SK-N-SH (cell line): ENCODE data around the gene SRR. TPM values are rescaled to one million over a fixed set of nuclear protein-coding genes. Genes with fewer than 3 reads are reported as not detected.

Source experiments
- CTCF ChIA-PET: fragments of 300-600, 350-600 bp; formaldehyde crosslinking; extraction: SDS; loops from one replicate; lab custom pipeline; 2021; lab: Yijun Ruan, JAX
- POLR2A ChIA-PET: fragments of 350-600 bp; sonication (Branson Sonifier 250); formaldehyde crosslinking; extraction: SDS; loops from one replicate; lab custom pipeline; 2020; ENCODE audit warnings: antibody characterized with exemption, inconsistent platforms; lab: Yijun Ruan, JAX
- DNase-seq: peaks from one replicate; pipeline ENCODE4 v3.0.0; 2012
- H2AFZ ChIP-seq: fragments of 200-600 bp; sonication (generic); 2 replicates; pipeline ENCODE4 v1.8.1; 2016; ENCODE audit warnings: antibody characterized with exemption, mild to moderate bottlenecking, low read depth
- H3F3A ChIP-seq: fragments of 200-600 bp; sonication (generic); replicated peaks from 2 replicates; pipeline ENCODE3; 2016; ENCODE audit warnings: antibody characterized with exemption, mild to moderate bottlenecking; ENCODE audit not compliant: insufficient read depth
- H3K27ac ChIP-seq, 2 experiments: fragments of 200-500 bp in 1 of 2; fragments of 200-600 bp in 1 of 2; sonication (Bioruptor generic) in 1 of 2; sonication (generic), shearing (Covaris generic) in 1 of 2; 2 replicates each; pipeline versions ENCODE4 v1.5.1 to v1.6.1; 2014 to 2016; ENCODE audit warnings: low read depth in 2 of 2, inconsistent platforms in 1 of 2, low read length in 1 of 2, mild to moderate bottlenecking in 1 of 2, mixed read lengths in 1 of 2
- H3K27me3 ChIP-seq: fragments of 200-600 bp; sonication (generic), shearing (Covaris generic); 2 replicates; pipeline ENCODE4 v1.6.1; 2016; ENCODE audit warnings: mixed run types; ENCODE audit not compliant: insufficient read depth
- H3K36me3 ChIP-seq, 2 experiments: fragments of 200-500 bp in 1 of 2; fragments of 200-600 bp in 1 of 2; sonication (Bioruptor generic) in 1 of 2; sonication (generic) in 1 of 2; replicated peaks in 1 of 2; 2 replicates each; pipeline versions ENCODE3 to v1.5.1; 2014 to 2016; ENCODE audit warnings: low read length in 1 of 2, mild to moderate bottlenecking in 1 of 2; ENCODE audit not compliant: insufficient read depth in 2 of 2, control insufficient read depth in 1 of 2
- H3K4me1 ChIP-seq, 2 experiments: fragments of 200-500 bp in 1 of 2; fragments of 200-600 bp in 1 of 2; sonication (Bioruptor generic) in 1 of 2; sonication (generic), shearing (Covaris generic) in 1 of 2; 2 replicates each; pipeline versions ENCODE4 v1.5.1 to v1.6.1; 2014 to 2016; ENCODE audit warnings: low read depth in 1 of 2, low read length in 1 of 2, mixed run types in 1 of 2; ENCODE audit not compliant: insufficient read depth in 2 of 2, control insufficient read depth in 1 of 2
- H3K4me2 ChIP-seq: fragments of 200-600 bp; sonication (generic), shearing (Covaris generic); 2 replicates; pipeline ENCODE4 v1.6.1; 2017; ENCODE audit warnings: mixed run types
- H3K4me3 ChIP-seq, 2 experiments: fragments of 200-500 bp in 1 of 2; fragments of 200-600 bp in 1 of 2; sonication (Bioruptor generic) in 1 of 2; sonication (generic), shearing (Covaris generic) in 1 of 2; 2 replicates each; pipeline versions ENCODE4 v1.5.1 to v1.8.1; 2014 to 2016; ENCODE audit warnings: low read depth in 2 of 2, inconsistent platforms in 1 of 2, low read length in 1 of 2, mild to moderate bottlenecking in 1 of 2, mixed read lengths in 1 of 2, moderate library complexity in 1 of 2
- H3K79me2 ChIP-seq: fragments of 200-600 bp; sonication (generic); 2 replicates; pipeline ENCODE4 v1.8.1; 2017; ENCODE audit warnings: mild to moderate bottlenecking; ENCODE audit not compliant: insufficient read depth
- H3K9ac ChIP-seq: fragments of 200-600 bp; sonication (generic); 2 replicates; pipeline ENCODE4 v1.6.1; 2017; ENCODE audit warnings: mixed run types
- H3K9me2 ChIP-seq: fragments of 200-600 bp; sonication (generic); 2 replicates; pipeline ENCODE4 v1.6.1; 2017; ENCODE audit warnings: mixed run types
- H3K9me3 ChIP-seq: fragments of 200-600 bp; sonication (generic); 2 replicates; pipeline ENCODE4 v1.6.1; 2017; ENCODE audit warnings: mixed run types, mild to moderate bottlenecking, moderate library complexity
- H4K20me1 ChIP-seq: fragments of 200-600 bp; sonication (generic); 2 replicates; pipeline ENCODE4 v1.6.1; 2017; ENCODE audit warnings: mild to moderate bottlenecking, mixed run types; ENCODE audit not compliant: insufficient read depth
- ELF1 ChIP-seq: IDR thresholded peaks from 2 replicates; pipeline ENCODE4 v1.4.0; 2012
- EP300 ChIP-seq, 2 experiments: IDR thresholded peaks; 2 replicates each; pipeline versions ENCODE4 v1.4.0 to v1.6.1; 2012; ENCODE audit warnings: borderline replicate concordance in 1 of 2, low read depth in 1 of 2, low read length in 1 of 2
- FOSL2 ChIP-seq: IDR thresholded peaks from 2 replicates; pipeline ENCODE4 v1.4.0; 2012; ENCODE audit warnings: low read depth, mild to moderate bottlenecking, moderate library complexity, borderline replicate concordance
- FOXM1 ChIP-seq: IDR thresholded peaks from 2 replicates; pipeline ENCODE4 v1.4.0; 2012; ENCODE audit warnings: low read depth, mild to moderate bottlenecking
- GABPA ChIP-seq: IDR thresholded peaks from 2 replicates; pipeline ENCODE4 v1.4.0; 2012; ENCODE audit warnings: low read depth, mild to moderate bottlenecking
- GATA2 ChIP-seq: sonication (generic); formaldehyde crosslinking; IDR thresholded peaks from 2 replicates; pipeline ENCODE4 v1.5.0; 2020; ENCODE audit warnings: mild to moderate bottlenecking, missing genetic modification reagents
- RAD21 ChIP-seq: IDR thresholded peaks from 2 replicates; pipeline ENCODE4 v1.6.1; 2012; ENCODE audit warnings: mild to moderate bottlenecking, low read length
- RXRA ChIP-seq: IDR thresholded peaks from 2 replicates; pipeline ENCODE4 v1.4.0; 2012; ENCODE audit warnings: low read depth, mild to moderate bottlenecking, borderline replicate concordance
- TCF12 ChIP-seq: IDR thresholded peaks from 2 replicates; pipeline ENCODE4 v1.4.0; 2012
- TEAD4 ChIP-seq: IDR thresholded peaks from 2 replicates; pipeline ENCODE4 v1.4.0; 2012; ENCODE audit warnings: mild to moderate bottlenecking, borderline replicate concordance; ENCODE audit not compliant: insufficient read depth
- WGBS: methylation state at CpG from one replicate; pipeline ENCODE4 v1.1.6; 2017; ENCODE audit warnings: low lambda C conversion rate; 5-methylcytosine and 5-hydroxymethylcytosine counted together
- polyA plus RNA-seq, 3 experiments: library from polyadenylated mRNA; depleted of rRNA; stranded (reverse); fragments of >200 nt; gene quantifications; 2 replicates each; pipeline ENCODE4 v1.2.3, GENCODE V29; 2012
- TF ChIP-seq, protein P1 (sequence below): IDR thresholded peaks from 2 replicates; pipeline ENCODE4 v1.4.0; 2012; ENCODE audit warnings: low read depth

SRR gene
- polyA plus RNA-seq, 1 of the 3 experiments (the other 2 are of a cell fraction): 18.5 TPM

DNA sequence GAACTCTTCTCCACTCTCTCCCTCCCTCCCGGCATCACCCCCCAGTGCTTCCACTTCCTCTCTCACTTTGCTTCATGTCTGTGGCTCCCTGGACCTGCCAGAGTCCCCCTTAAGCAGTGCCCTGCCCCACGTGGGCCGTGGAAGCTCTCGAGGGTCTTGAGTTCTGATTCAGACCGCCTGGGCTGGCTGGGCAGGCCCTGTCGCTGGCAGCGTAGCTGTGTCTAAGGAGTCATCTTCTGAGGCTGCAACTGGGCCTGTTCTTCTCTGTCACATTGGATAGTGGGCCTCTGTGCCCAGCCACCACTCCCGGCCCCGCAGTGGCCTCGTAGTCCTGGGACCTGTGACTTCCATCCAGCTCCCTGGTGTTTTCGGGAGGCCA is 66.5 kb downstream of the SRR start (continued):
- TF ChIP-seq GATA2 (CRISPR knock-in tag) (no peak), RXRA (no peak)

DNA sequence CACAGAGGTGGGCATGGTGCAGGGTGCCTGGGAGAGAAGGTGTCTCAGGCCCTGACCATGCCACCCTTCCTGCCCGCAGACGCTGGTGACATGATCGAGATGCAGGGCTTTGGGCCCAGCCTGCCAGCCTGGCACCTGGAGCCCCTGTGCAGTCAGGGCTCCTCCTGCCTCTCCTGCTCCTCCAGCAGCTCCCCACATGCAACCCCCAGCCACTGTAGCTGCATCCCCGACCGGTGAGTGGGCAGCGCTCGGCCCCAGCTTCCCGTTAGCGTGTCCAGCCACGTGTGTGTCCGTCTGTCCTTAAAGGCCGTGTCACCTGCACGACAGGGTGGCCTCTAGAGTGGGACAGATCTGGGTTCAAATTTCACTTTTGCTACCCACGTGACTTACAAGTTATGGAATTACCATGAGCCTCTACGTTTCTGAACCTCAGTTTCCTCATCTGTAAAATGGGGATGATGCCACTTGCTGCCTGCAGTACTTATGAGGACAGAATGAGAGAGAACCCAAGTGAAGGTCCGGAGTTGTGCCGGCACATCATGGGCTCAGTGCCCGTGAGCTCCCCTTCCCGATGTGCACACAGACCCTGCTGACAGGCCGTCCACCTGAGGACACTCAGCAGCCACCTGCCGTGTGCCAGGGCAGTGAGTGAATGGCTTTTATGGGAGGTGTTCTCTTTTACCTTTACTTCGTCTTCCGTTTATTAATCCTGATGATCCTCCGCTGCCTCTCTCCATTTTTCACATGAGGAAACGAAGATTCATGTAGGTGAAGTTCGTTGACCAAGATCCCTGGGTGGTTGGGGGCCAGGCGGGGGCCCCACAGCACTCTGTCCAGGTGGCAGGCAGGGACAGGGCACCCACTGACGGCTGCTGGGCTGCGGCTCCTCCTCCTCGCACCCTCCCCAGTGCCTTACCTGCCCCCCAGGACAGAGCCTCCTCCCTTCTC is 67.7 kb downstream of the SRR start:
- H3K27ac ChIP-seq: no peak overlapping the region
- no peaks in the 10 kb centered on the region for H3K9me2 ChIP-seq
- H3K4me1 ChIP-seq: no peaks in the 10 kb centered on the region; a peak in 1 of 4 replicates
- no peak overlapping the region for H2AFZ ChIP-seq
- CTCF ChIA-PET: interaction anchor here (7.5 to 26.4 kb wide), 3 partner anchors 11 to 38 kb away, joined by 59 to 654 read pairs (median 88); partner anchors contain the start of gene MNT
- WGBS: 91% methylated on average over 24 of the region's 30 CpGs
- peak; percentile 18 for DNase-seq
- no peaks in the 10 kb centered on the region for H3K9me3 ChIP-seq
- no peaks in the 10 kb centered on the region for H3F3A ChIP-seq
- POLR2A ChIA-PET: interaction anchor here (1.2 kb wide), 1 partner anchor 11 kb away, joined by 5 read pairs; no protein-coding TSS in a partner anchor
- H4K20me1 ChIP-seq: no peaks in the 10 kb centered on the region
- no peaks in the 10 kb centered on the region for H3K27me3 ChIP-seq
- H3K9ac ChIP-seq: no peak overlapping the region
- TF ChIP-seq TCF12 (no peak), RAD21 (no peak), FOSL2 (no peak), FOXM1 (no peak), EP300 (IDR thresholded peaks at IDR 0.05; ENCODE audit: borderline replicate concordance in 1 of 2, low read depth in 1 of 2, low read length in 1 of 2) (no peak)
- TF ChIP-seq, protein P1, sequence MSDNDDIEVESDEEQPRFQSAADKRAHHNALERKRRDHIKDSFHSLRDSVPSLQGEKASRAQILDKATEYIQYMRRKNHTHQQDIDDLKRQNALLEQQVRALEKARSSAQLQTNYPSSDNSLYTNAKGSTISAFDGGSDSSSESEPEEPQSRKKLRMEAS: no peak
- H3K4me2 ChIP-seq: no peak overlapping the region
- H3K79me2 ChIP-seq: no peaks in the 10 kb centered on the region
- H3K4me3 ChIP-seq: no peak overlapping the region
- peaks cover 3 to 77% of the 10 kb centered on the region in 2 experiments for H3K36me3 ChIP-seq

DNA sequence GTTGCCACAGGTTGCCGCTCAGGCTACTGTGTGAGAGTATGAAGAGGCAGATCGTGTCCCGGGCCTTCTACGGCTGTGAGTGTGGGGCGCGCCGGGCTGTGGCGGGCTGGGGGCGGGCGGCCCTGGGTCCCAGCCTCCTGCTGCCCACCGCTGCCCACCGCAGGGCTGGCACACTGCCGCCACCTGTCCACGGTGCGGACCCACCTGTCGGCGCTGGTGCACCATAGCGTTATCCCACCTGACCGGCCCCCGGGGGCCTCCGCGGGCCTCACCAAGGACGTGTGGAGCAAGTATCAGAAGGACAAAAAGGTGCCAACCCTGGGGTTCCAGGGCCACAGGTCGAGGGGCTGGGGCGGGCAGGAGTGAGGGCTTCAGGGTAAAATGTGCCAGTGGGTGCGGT is 68.4 kb downstream of the SRR start:
- H3K4me2 ChIP-seq: no peak overlapping the region
- no peaks in the 10 kb centered on the region for H4K20me1 ChIP-seq
- no peak for DNase-seq
- no peak overlapping the region for H3K27ac ChIP-seq
- ChIA-PET CTCF (interaction anchor here (2.4 to 26.4 kb wide), 3 partner anchors 10 to 37 kb away, joined by 8 to 654 read pairs (median 88); partner anchors contain the start of gene MNT), POLR2A (no interaction called here)
- H3K4me3 ChIP-seq: no peak overlapping the region
- H3K4me1 ChIP-seq: no peaks in the 10 kb centered on the region; a peak in 1 of 4 replicates
- H2AFZ ChIP-seq: no peak overlapping the region
- no peaks in the 10 kb centered on the region for H3K9me2 ChIP-seq
- no peaks in the 10 kb centered on the region for H3K79me2 ChIP-seq
- H3F3A ChIP-seq: no peaks in the 10 kb centered on the region
- H3K36me3 ChIP-seq: peaks cover 3 to 76% of the 10 kb centered on the region in 2 experiments
- 89% methylated on average over 9 of the region's 26 CpGs for WGBS
- H3K9ac ChIP-seq: no peak overlapping the region
- TF ChIP-seq ELF1: no peak
- TF ChIP-seq GABPA: no peak
- no peak for TF ChIP-seq TEAD4
- H3K27me3 ChIP-seq: no peaks in the 10 kb centered on the region
- H3K9me3 ChIP-seq: no peaks in the 10 kb centered on the region
